Liver (tissue), 9 donors: ENCODE data around the gene NDUFA3. TPM values are rescaled to one million over a fixed set of nuclear protein-coding genes. Genes with fewer than 3 reads are reported as not detected.

Experiments
- DNase-seq: peaks from one replicate; pipeline ENCODE4 v3.0.0-alpha.2; 2017; ENCODE audit warnings: low spot score
- H3K27ac ChIP-seq, 2 donors: one replicate each; pipeline ENCODE4 v1.7.0; 2013; ENCODE audit warnings: inconsistent platforms in 2 of 2, low read length in 2 of 2, control low read depth in 1 of 2, low read depth in 1 of 2, mild to moderate bottlenecking in 1 of 2
- H3K27me3 ChIP-seq, 4 donors: one replicate each; pipeline versions ENCODE4 v1.6.1 to v1.7.0; 2013; ENCODE audit warnings: low read length in 3 of 4, inconsistent platforms in 1 of 4, mild to moderate bottlenecking in 1 of 4, moderate library complexity in 1 of 4; ENCODE audit not compliant: control insufficient read depth in 4 of 4, insufficient read depth in 4 of 4
- H3K36me3 ChIP-seq, 4 donors: one replicate each; pipeline versions ENCODE4 v1.6.1 to v1.7.0; 2013; ENCODE audit warnings: low read length in 3 of 4, mild to moderate bottlenecking in 3 of 4, low read depth in 1 of 4, moderate library complexity in 1 of 4; ENCODE audit not compliant: control insufficient read depth in 4 of 4, insufficient read depth in 3 of 4
- H3K4me1 ChIP-seq, 4 donors: one replicate each; pipeline versions ENCODE4 v1.6.1 to v1.7.0; 2013; ENCODE audit warnings: low read length in 3 of 4, mild to moderate bottlenecking in 3 of 4, moderate library complexity in 1 of 4; ENCODE audit not compliant: control insufficient read depth in 4 of 4, insufficient read depth in 4 of 4
- H3K4me3 ChIP-seq, 3 donors: one replicate each; pipeline versions ENCODE4 v1.6.1 to v1.7.0; 2013; ENCODE audit warnings: low read length in 3 of 3, control low read depth in 1 of 3, low read depth in 1 of 3, mild to moderate bottlenecking in 1 of 3
- H3K9ac ChIP-seq, 2 donors: one replicate each; pipeline ENCODE4 v1.7.0; 2013; ENCODE audit warnings: low read length in 2 of 2, mild to moderate bottlenecking in 2 of 2, moderate library complexity in 2 of 2, control low read depth in 1 of 2, low read depth in 1 of 2
- H3K9me3 ChIP-seq, 4 donors: one replicate each; pipeline versions ENCODE4 v1.6.1 to v1.7.0; 2013; ENCODE audit warnings: low read length in 3 of 4; ENCODE audit not compliant: control insufficient read depth in 4 of 4
- ATF3 ChIP-seq: IDR thresholded peaks from 2 replicates; pipeline ENCODE4 v1.6.1; 2016; ENCODE audit warnings: antibody characterized with exemption
- CTCF ChIP-seq: fragments of 150-350 bp; IDR thresholded peaks from 2 replicates; pipeline ENCODE4 v1.5.1; 2017; ENCODE audit warnings: improper control_type of control experiment, low read depth, low read length; ENCODE audit not compliant: missing input control
- FOXA1 ChIP-seq: IDR thresholded peaks from 2 replicates; pipeline ENCODE4 v1.6.1; 2016; ENCODE audit warnings: antibody characterized with exemption
- HNF4A ChIP-seq, 2 donors: conservative IDR thresholded peaks; 2 replicates each; pipeline ENCODE4 v1.6.1; 2016; ENCODE audit warnings: antibody characterized with exemption in 2 of 2, mild to moderate bottlenecking in 2 of 2
- HNF4G ChIP-seq: IDR thresholded peaks from 2 replicates; pipeline ENCODE4 v1.6.1; 2016; ENCODE audit warnings: antibody characterized with exemption
- JUND ChIP-seq, 2 donors: IDR thresholded peaks; 2 replicates each; pipeline ENCODE4 v1.6.1; 2016; ENCODE audit warnings: antibody characterized with exemption in 2 of 2
- NR2F2 ChIP-seq: IDR thresholded peaks from 2 replicates; pipeline ENCODE4 v1.6.1; 2016; ENCODE audit warnings: antibody characterized with exemption
- RAD21 ChIP-seq, 2 donors: IDR thresholded peaks; 2 replicates each; pipeline ENCODE4 v1.6.1; 2016; ENCODE audit warnings: antibody characterized with exemption in 2 of 2, mild to moderate bottlenecking in 2 of 2
- RXRA ChIP-seq, 2 donors: IDR thresholded peaks; 2 replicates each; pipeline ENCODE4 v1.6.1; 2017 to 2018; ENCODE audit warnings: antibody characterized with exemption in 2 of 2, mild to moderate bottlenecking in 1 of 2
- TAF1 ChIP-seq: conservative IDR thresholded peaks from 2 replicates; pipeline ENCODE4 v1.6.1; 2016; ENCODE audit warnings: antibody characterized with exemption, mild to moderate bottlenecking
- YY1 ChIP-seq: IDR thresholded peaks from 2 replicates; pipeline ENCODE4 v1.6.1; 2016; ENCODE audit warnings: antibody characterized with exemption, mild to moderate bottlenecking
- ZBTB33 ChIP-seq: IDR thresholded peaks from 2 replicates; pipeline ENCODE4 v1.6.1; 2016; ENCODE audit warnings: antibody characterized with exemption
- WGBS: extraction: QIAGEN DNeasy Blood & Tissue Kit; methylation state at CpG from one replicate; pipeline ENCODE4 v1.1.7; 2013; 5-methylcytosine and 5-hydroxymethylcytosine counted together
- polyA plus RNA-seq, 2 donors: library from polyadenylated mRNA; stranded (reverse) in 1 of 2; unstranded in 1 of 2; fragments of 200-250 nt in 1 of 2; fragments of >200 nt in 1 of 2; fragmentation: Nextera tagmentation in 1 of 2; extraction: Ambion mirVana in 1 of 2; gene quantifications; one replicate each; pipeline versions ENCODE4 v1.2.1 to v1.2.3, GENCODE V29; 2013 to 2015
- total RNA-seq, 2 donors: library from RNA; depleted of rRNA; stranded (reverse); fragments of >200 nt; gene quantifications; one replicate each; pipeline ENCODE4 v1.2.3, GENCODE V29; 2014
- donor health status: healthy.
- donor health status: healthy.
- donor health status: healthy.
- donor health status: healthy.
- donor health status: healthy.

NDUFA3 gene
- total and polyA plus RNA-seq, 4 donors = 5.9 to 343 (median 68.5) TPM

- TF ChIP-seq RAD21 (IDR thresholded peaks at IDR 0.05) (no peak), NR2F2 (no peak), JUND (IDR thresholded peaks at IDR 0.05) (no peak), FOXA1 (no peak), HNF4A (conservative IDR thresholded peaks at IDR 0.05) (no peak), TAF1 (no peak), HNF4G (no peak)
Measured at GRCh38 chr19:54152267-54152666, 49.6 kb downstream of the NDUFA3 start (continued).

- Histone ChIP-seq H3K36me3 (peaks cover 38 to 89% (median 56%) of the 10 kb centered on the region in 4 donors), H3K4me1 (peaks cover 0 to 1% (median under 1%) of the 10 kb centered on the region in 4 donors), H3K27ac (no peak overlapping the region), H3K4me3 (no peak overlapping the region), H3K27me3 (no peaks in the 10 kb centered on the region), H3K9ac (no peak overlapping the region), H3K9me3 (no peaks in the 10 kb centered on the region)
- TF ChIP-seq RXRA (IDR thresholded peaks at IDR 0.05) (no peak), CTCF (no peak), FOXA1 (no peak)
- DNase-seq = no peak
- WGBS = 95% methylated on average over 25 of the region's 25 CpGs
Measured at GRCh38 chr19:54152878-54153524, 50.3 kb downstream of the NDUFA3 start.

- WGBS = 85% methylated on average over 10 of the region's 10 CpGs
- no peak for DNase-seq
- H3K27me3 ChIP-seq = no peaks in the 10 kb centered on the region
- H3K4me1 ChIP-seq = peaks cover 0 to 9% (median 9%) of the 10 kb centered on the region in 4 donors
- H3K36me3 ChIP-seq = peaks cover 36 to 85% (median 54%) of the 10 kb centered on the region in 4 donors
- H3K9ac ChIP-seq = no peak overlapping the region
- no peak overlapping the region for H3K4me3 ChIP-seq
- H3K9me3 ChIP-seq = no peaks in the 10 kb centered on the region
- TF ChIP-seq ATF3 (no peak), YY1 (no peak), CTCF (no peak), ZBTB33 (no peak), JUND (IDR thresholded peaks at IDR 0.05) (no peak), HNF4A (conservative IDR thresholded peaks at IDR 0.05) (no peak), TAF1 (no peak)
- no peak overlapping the region for H3K27ac ChIP-seq
Measured at GRCh38 chr19:54153731-54154326, 51.2 kb downstream of the NDUFA3 start.
